Inferior parietal cortex (tissue), 1 donor: ENCODE results near the gene COX7B2.
A peak's percentile ranks its signal among the peaks of the same experiment; 100 is the strongest.

Experiments
- DNase-seq: peaks from one replicate; pipeline ENCODE4 v3.0.0-alpha.2; 2016; ENCODE audit errors: extremely low spot score

Gene COX7B2

GRCh38 chr4:46909078-46909477 is at the start of gene COX7B2:
Gene COX7B2 (minus strand): TSS chr4:46909245. CDS start chr4:46735192, 174,053 bp downstream.
- no peak for DNase-seq

GRCh38 chr4:46956451-46956850 is 47.4 kb upstream of the COX7B2 start:
- DNase-seq: no peak

- DNase-seq: no peak
Measured at GRCh38 chr4:46955601-46956000, 46.6 kb upstream of the COX7B2 start.

DNA sequence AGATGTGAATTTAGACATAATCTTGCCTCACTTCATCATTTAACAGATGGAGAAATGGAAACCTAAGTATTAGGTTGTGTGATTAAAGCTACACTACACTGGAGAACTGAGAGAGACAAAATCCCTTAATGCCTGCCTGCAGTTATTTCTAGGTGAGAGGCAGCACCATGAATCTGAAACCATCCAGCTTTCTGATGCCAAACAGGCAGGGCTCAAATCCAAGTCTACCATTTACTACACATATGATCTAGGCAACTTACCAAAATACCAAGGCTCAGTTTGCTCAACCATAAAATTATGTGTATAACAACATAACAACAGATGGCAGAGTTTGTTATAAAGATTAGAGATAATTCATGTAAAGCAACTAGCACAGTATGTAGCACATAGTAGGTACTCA is 45.6 kb upstream of the COX7B2 start:
- DNase-seq: no peak

GRCh38 chr4:46953564-46953963 is 44.5 kb upstream of the COX7B2 start:
- no peak for DNase-seq

GRCh38 chr4:46952451-46952850 is 43.4 kb upstream of the COX7B2 start:
- no peak for DNase-seq

DNA sequence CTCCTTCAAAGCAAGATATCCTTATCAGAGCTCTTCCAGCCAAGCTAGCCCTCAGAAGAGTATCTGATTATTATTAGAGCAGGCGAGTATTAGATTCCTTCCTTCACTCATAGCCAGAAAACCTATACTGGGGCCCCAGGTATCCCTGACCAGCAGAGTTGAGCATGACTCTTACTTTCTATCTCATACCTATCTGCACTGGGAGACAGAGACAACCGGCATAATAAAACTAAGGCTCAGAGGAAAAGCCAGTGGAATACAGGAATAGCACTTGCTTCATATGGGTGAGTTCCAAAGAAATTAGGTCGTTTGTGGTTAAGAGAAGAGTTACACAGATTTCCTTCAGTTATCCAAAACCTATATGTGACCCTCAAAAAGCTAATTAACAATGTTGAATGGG is 41.8 kb upstream of the COX7B2 start:
- no peak for DNase-seq

DNA sequence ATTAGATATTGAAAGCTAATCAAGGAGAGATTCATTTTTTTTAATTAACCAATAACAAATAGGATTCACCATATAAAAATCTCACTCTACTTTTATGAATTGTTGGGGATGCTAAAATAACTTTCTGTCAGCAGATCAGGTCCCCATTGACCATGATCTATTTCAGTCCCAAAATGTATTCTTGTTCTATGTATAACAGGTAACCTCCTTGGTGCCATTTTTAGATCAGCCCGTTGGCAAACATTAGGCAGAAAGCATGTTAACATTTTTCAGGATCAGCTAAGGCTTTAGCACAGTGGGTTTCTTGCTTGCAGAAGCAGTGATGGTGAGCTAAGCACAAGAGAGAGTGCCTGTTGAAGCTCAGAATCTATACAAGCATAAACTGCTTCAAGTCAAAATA is 40.8 kb upstream of the COX7B2 start:
- no peak for DNase-seq

- DNase-seq: no peak
Measured at GRCh38 chr4:46947541-46947940, 38.5 kb upstream of the COX7B2 start.

DNA sequence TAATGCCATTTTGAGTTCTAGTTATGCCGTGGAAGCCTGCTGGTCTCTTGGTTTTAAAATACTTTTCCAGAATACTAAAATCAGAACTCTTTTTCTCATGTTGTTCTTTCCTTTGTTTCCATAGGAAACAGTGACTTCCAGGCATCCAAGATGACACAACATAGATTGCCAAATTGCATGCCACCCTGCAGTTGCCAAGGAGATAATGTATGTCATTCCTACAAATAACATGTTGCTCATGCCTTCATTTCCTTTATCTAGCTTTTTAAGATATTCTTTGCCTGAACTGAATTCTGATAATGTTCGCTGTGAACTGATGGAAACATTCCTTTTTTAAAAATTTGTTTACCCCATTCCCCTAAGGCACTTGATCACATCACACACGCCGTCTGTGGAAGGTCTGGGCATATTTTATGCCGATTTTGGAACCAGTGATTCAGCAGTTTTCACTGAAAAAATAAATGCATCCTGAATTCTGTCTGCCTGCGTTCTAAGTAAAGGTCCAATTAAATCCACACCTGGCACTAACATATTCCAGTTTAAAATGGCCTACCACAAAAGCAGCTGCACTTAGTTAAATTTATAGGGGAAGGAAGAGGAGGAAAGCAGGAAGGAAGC is 38.0 kb upstream of the COX7B2 start:
- no peak for DNase-seq

DNA sequence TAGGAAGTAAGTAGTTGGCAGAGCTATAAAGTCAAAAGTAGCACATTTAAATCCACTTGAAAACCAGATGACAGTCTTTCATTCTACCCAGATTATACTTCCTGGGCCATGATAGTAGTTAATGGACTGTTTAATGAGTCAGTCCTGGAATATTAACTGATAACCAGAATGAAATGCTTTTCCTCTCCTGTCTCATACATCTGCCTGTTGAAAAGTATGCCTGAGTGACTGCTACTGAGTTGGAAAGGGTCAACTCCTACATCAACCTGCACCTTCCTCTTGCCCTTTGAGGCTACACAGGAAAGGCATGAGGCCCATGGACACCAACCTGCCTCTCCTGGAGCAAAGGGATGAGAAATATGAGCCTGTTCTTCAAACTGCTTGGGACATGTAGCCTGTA is 36.0 kb upstream of the COX7B2 start:
- DNase-seq: no peak

DNA sequence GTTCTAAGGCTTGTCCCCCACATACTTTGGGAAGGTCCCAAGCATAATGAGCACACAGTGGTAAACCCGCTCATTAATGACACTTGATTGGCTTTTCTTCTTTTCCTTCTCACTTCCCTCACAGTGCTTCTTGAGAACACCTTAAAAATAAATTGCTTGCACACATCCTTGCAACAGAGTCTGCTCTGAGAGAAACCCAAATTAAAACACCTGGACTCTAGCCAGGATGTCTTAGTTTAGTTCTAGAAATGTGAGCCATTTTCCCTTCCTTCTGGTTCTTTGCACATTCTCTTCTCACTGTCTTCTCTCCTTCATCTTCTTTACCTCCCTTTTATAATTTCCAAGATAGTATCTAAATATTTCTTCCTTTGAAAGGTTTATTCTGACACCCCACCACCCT is 35.3 kb upstream of the COX7B2 start:
- DNase-seq: no peak

GRCh38 chr4:46937493-46937892 is 28.4 kb upstream of the COX7B2 start:
- no peak for DNase-seq

- DNase-seq: no peak
Measured at GRCh38 chr4:46934726-46935125, 25.7 kb upstream of the COX7B2 start.

DNA sequence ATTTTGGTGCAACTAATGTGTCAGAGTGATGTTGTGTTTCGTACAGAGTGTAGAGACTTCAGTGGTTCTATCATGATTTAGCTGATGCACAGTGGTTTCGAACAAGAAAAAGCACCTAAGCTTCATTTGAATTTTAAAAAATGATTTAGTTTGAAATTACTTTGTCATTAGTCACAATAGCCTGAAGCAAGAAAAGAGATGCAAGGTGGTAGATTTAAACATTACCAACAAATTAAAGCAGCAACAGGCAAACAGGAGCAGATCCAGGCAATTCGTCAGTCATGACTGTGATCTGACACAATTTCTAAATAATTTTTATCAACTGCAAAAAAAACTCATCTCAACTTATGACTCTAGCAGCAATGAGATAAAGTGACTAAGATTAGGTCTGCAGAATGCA is 24.6 kb upstream of the COX7B2 start:
- DNase-seq: no peak

DNA sequence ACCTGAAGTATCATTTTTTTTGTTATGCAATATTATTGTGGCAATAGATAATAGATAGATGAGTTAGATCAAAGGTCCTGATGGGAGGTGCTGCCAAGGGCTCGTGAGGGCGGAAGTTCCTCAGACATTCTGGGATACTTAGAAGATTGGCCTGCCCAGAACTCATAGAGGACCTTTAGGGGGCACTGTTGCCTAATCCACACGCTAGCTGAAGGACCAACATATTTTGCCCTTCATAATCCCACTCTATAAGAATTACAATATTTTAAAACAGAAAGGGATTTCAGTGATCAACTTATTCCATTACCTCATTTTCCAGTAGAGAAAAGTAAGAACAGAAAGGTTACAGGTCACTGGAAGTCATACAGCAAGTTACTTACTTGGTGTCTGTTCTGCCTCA is 22.9 kb upstream of the COX7B2 start:
- DNase-seq: peak; percentile 66

DNA sequence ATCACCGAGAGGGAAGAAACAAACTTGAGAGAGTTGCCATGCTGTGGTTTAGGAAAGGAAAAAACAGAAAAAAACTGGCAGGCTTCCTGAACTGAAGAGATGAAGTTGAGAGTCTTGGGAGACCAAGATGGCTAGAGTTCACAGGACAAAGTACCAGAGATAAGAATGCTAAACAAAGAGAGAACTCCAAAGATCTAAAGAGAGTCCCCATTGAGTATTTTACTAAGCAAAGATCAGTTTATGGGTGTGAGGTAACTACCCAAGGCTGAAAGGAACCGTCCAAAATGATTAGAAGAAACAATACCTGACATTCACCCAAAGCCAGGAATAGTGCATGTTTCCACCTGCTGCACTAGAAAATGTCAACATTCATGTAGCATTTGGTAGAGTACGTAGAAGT is 21.8 kb upstream of the COX7B2 start:
- no peak for DNase-seq

- DNase-seq: no peak
Measured at GRCh38 chr4:46927201-46927600, 18.2 kb upstream of the COX7B2 start.

GRCh38 chr4:46924789-46925529 is 15.9 kb upstream of the COX7B2 start:
- no peak for DNase-seq

GRCh38 chr4:46922205-46922604 is 13.2 kb upstream of the COX7B2 start:
- DNase-seq: no peak

GRCh38 chr4:46908148-46908547 is 897 bp downstream of the COX7B2 start:
- DNase-seq: no peak

DNA sequence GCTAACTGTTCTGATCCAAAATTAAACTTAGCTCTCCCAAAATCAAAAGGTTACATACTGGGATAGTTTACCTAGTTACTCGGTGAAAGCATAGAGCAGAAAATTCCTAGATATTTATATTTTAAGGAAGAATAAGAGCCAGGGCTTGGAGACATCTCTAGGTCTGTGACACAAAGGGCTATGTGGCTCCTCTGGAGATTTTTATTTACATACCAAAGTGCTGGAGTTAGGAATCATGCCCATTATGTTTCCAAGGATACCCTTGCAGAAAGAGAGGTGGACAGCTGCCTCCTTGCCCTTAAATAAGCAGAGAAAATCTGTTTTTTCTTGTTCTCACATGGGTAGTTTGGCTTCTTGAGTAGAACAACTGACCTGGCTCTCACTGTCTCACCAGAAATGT is 9.0 kb downstream of the COX7B2 start:
- DNase-seq: no peak

GRCh38 chr4:46894826-46895225 is 14.2 kb downstream of the COX7B2 start:
- DNase-seq: no peak

DNA sequence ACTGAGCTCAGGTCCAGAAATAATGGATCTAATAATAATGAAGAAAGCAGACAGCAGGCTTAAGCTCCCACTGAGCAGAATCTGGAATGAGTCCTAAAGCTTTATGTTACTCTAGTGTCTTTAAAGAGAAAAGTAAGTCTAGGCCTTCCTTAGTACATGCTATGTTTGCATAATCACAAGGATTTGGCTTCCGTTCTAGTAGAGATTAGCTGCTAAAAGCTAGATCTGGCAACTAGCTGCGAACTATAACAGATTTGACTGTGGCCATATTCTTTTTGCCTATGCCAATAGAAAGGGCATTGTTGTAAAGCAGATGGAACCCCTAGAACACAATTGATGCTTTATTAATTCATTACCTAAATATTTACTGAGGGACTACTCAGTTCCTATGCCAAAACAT is 19.0 kb downstream of the COX7B2 start:
- no peak for DNase-seq
